Colon (tissue), 2 donors: Measurements from ENCODE around the gene ANKRD44.
"Not testable (repeated sequence)": the region's sequence is repeated elsewhere in the genome, so short reads cannot be mapped to it uniquely, and the experiment has no call there.

Source experiments
- FAIRE-seq: peaks from 2 replicates; lab custom pipeline; 2012; peaks lifted over from hg19 to GRCh38; lab: Jason Lieb, UNC
- donor health status: control.
- donor health status: control.

Gene ANKRD44

DNA sequence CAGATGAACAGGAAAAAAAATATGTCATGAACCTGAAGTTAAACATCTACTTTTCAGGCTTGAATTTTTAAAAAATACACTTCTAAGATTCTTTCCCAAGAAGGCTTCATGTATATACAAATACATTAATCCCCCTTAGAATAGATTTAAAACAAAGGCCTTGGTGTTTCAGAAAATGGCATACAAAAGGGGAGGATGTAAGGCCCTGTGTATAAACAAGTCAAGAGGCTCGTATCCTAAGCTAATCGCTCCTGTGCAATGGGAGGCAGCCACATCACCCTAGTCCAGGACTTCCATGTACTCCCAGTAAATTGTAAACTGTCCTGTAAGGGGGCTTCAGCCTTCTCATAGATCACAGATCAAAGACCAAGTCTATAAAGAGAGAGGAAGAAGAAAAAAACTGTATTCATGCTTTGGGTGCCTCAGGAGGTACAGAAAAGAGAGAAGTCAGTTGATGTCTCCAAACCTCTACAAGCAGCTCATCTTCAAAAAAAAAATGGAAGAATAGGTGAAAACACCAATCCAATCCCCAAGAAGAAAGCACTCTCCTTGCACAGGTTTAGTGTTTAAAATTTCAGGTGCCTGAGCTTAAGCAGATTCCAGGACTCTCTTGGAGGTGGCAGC is 53.9 kb downstream of the ANKRD44 start:
- no peak for FAIRE-seq

DNA sequence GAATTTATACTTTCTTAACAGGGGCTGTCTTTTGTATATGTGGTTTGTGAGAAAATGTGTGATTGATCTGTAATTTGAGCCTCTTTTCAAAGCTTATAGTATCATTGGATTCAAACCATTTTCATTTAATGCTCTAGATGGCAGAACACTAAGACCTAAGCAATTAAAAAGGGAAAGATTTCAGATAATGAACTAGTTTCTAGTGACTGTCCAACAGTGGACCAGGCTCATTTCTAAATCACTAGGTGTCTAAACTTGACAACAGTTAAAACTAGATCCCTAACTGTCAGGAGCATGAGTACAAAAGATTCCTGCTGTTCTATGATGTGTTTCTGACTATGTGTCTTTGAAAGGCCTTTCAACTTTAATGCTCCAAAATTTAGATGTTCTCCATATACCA is 54.6 kb downstream of the ANKRD44 start:
- no peak for FAIRE-seq

DNA sequence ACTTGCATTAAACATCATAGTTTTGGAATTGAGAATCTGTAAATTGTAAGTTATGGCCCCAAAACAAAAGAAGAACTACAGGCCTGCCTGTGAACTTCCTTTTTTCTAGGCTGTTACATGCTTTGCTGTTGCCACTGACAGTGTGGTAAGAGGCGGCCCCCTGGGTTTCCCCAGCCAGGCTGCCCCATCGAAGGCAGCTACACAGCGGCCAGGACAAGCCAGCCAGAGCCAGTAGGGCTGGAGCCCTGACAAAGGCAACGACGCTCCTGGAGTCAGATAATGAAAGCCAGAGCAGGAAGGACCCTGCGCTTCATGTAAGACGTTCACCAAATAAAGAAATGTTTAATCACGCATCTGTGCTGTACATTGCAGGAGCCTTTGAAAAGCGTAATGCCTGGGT is 55.0 kb downstream of the ANKRD44 start:
- FAIRE-seq = no peak

DNA sequence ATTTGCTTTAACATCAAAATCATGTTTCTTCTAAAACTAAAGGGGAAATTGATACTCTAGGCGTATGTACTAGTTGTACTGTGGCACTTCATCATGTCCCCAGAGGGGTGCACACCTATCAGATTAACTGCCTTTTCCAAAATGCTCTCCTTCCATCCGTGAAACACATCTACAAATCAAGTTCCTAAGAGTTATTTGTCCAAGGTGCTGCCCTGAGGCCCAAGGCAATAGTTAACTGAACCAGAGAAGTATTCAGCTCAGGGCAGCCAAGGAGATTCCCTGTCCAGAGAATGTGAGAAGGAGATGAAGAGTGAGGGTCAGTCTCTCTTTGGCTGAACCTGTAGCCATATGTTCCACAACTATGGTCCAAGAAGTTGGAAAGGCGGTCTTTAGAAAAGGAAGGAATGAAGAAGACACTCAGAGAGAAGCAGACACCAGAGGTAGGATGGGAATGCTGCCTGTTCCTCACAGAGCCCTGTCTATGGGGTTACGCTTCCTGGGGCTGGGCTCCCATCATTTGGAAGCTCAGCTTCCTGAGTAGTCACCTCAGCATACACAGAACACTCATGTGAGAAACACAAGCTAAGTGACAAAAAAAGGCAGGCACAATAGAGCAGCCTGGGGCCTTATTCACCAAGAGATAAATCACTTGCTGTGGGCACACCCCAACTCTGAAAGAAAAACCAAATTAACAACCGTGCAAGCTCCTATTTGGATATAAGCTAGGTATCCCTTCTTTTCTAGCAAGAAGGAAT is 55.6 kb downstream of the ANKRD44 start:
- no peak for FAIRE-seq

DNA sequence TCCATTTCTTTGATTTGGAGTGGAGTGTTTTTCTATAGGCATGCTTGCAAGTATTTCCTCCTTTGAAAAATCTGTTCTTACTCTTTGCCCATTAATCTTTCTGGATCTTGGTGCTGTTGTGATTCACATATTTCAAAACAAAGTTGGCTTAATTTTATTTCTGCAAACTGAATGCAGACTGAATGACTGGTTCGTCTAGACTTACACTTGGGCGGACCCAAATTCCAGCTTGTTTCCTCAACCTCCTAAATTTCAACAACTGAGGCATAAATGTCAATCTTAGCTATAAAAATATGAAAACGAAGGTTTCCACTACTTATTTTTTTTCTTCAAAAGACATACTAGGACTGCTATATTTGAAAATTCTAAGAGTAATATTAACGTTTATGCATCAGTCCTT is 59.0 kb downstream of the ANKRD44 start:
- FAIRE-seq = no peak

DNA sequence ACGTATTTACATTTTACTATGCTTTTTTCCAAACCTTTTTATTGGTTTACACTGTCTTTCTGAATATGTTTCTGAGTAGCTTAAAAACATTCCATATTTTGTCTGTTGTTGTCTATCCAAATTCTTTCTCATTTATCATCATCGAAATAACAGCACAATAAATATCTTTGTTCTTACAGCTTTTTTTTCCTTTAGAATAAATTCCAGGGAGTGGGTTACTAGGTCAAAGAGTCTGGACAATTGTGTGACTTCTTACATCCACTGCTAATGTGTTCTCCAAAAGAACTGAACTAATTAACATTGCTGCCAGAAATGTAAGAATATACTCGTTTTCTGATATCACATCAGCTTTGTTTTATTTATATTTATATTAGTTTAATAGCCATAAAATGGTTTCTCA is 59.4 kb downstream of the ANKRD44 start:
- FAIRE-seq = no peak

DNA sequence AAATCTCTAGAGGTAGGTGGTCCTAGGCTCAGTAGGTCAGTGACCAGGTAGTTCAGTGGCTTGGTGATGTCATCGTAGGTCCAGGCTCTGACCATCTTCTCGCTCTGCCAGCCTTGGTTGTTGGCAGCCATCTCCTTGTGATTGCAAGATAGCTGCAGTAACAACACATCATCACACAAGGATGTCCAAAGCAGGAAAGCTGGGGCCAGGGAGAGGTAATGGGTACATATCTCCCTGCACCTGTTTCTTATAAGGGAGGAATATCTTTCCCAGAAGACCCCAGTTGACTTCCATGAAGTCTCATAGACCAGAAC is 60.5 kb downstream of the ANKRD44 start:
- no peak for FAIRE-seq

DNA sequence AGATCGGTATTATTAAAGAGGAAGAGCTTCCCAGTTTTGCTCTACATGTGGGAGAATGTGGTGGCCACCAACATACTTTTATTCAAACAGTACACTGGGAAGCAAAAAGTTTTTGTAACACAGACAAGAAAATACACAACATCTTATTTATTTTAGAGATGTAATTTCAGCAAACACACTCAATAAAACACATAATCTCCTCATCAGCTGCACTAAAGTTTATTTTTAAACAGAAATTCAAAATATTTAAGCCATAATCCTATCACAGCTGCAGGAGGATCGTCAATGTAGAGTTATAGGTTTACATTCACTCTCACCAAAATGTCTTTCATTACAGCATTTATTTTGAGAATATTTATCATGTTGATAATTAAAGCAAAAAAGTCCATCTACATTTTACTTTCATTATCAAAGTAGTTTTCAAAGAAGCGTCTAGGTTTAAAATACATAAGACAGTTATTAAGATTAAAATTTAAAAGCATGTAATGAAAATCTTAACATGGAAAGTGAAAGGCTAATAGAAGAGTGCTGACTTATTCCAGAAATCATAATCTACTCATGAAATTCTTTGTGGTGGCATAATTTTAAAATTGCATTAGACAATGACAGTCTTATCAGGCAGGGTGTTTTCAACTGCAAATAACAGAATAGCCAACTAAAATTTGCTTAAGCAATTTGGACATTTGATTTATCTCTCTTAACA is 61.0 kb downstream of the ANKRD44 start:
- FAIRE-seq = peak; percentile 43

DNA sequence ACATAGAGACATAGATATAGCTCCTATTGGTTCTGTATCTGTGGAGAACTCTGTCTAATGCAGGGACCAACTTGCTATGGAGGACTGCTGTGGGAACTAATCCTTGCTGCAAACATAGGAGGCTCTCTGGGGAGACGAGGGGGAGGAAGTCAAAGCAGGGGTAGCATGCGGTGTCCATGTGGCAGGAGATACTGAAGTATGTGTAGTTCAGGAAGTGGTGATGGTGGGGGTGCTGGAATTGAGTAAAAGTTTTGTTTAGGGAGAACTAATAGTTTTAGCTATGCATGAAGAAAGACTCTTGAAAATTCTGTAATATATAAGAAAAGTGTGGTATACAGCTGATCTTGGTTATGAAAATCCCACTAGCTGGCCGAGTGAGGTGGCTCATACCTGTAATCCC is 62.0 kb downstream of the ANKRD44 start:
- FAIRE-seq = no peak

DNA sequence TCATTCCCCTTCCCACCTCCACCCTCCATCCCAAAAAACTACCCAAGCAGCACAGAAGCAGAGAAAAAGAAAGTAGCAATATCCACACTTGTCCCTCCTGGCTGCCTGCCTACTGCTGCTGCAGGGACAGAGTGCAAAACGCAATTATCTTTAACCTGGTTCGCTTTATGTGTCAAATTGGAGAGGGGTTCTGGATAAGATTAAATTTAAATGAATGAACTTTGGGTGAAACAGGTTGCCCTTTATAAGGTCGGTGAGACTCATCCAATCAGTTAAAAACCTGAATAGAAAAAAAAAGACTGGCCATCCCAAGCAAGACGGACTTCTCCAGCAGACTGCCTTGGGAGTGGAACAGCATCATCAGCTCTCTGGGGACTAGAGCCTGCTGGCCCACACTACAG is 62.6 kb downstream of the ANKRD44 start:
- no peak for FAIRE-seq

DNA sequence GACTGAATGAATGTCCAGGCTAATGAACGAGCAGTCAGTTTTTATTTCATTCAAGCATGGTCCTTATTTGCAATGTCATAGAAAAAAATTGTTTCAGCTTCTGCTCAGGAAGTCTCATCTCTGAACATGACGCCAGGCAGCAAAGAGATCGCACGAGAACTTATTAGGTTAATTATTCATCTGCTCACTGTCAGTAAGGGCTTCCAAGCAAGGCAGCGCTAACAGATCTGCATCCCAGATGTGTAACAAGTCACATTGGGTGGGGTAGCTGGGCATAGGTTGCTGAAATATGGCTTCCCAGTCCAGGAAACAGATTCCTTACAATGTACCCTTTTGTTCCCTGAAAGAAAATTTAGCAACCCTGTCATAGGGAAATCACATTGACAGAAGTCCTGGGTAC is 63.5 kb downstream of the ANKRD44 start:
- FAIRE-seq = no peak

DNA sequence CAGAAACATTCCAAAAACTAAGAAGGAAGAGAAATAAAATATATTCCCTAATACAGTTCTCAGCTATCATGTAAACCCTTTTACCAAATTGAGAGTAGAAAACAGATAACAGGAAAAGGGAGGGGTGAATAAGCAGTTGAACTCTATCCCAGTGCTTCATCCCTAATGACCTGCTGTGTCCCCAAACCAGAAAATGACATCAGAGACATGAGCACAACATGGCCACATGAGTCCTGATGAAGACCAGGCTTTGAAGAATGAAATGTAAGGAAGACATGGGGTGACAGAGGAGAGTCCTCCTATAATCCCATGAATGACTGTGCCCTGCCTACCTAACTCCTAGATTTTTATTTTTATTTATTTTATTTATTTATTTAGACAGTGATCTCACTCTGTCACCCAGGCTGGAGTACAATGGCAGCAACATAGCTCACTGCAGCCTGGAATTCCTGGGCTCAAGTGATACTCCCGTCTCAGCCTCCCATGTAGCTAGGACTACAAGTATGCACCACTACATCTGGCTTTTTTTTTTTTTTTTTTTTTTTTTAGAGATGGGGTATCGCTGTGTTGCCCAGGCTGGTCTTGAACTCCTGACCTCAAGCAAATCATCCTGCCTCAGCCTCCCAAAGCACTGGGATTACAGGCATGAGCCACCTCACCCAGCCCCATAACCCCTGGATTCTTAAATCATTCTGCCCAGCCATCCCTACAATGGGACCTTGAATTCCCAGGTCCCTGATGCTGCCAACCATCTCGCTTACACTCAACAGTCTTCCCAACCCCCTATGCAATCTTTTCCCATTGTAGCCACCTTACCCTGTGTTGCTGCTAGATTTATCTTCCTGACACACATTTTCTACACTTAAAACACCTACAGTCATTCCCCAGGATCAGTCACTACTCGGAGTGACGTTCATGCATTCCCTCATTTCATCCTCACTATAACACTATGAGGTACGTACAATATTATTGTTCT is 64.5 kb downstream of the ANKRD44 start:
- FAIRE-seq = no peak

DNA sequence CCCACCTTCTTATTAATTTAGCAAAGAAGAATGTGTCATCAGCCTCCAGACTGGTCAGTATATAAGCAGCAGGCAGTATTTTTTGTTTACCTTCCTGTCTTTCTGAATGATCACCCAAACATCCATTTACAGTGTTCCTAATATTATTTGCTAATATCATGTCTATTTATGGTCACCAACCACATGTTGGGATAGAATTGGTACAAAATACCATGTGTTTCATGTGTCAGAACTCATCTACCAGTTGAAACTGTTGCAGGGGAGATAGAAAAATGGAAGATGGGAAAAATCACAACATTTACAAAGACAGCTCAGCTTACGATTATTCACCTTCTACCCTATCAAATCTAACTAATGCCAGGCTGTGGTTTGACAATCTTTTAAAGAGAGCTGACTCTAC is 66.2 kb downstream of the ANKRD44 start:
- FAIRE-seq = no peak

DNA sequence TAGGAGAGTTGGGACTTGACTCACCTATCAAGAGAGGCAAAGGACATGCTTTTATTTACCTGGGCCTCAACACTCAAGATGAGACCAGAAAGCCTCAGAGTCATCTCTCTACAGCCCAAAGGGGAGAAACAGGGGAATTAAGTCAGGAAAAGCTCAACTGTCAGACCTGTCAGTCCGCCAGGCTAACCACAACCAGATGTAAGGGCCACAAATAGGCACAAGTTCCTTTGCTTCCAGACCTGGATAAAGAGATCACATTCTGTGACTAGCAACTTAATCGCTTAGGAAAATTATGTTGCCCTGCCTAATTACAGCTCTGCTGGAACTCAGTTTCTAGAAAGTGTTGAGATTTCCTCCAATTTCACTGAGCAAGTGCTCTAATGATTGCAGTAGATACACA is 67.9 kb downstream of the ANKRD44 start:
- no peak for FAIRE-seq

DNA sequence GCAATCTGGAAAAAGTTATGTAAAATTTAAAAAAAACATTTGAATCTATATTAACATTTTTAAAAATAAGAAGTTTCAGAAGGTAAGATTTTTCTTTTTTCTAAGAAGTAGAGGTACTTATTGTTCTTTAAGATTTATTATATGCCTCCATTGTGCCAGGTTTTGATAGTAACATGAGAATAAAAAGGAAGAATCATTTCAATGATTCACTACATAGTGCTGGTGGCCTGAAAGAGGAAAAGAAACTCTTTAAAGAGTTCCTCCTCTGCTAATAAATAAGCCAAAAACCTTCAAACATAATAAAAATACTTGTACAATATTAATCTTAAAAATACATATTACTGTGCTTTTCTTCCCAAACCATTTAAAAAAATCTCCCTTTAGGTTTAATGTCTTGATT is 69.0 kb downstream of the ANKRD44 start:
- FAIRE-seq = peak; percentile 83

DNA sequence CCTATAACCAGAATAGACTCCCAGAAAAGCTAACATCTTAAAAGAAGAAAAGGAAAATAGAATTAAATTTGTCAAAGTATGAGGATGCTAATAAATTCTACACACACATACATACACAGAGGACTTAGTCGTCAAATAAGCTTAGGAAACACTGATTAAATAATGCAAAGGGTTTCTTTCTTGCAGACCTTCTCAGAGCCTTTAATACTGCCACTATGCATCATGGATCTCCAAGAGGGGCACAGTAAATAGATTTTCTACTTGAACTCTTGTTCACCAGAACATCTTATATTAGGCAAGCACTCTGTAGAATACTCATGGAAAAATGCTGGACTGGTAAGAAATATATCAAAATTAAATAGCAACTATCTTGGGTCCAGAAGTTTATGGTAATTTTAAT is 69.4 kb downstream of the ANKRD44 start:
- no peak for FAIRE-seq

DNA sequence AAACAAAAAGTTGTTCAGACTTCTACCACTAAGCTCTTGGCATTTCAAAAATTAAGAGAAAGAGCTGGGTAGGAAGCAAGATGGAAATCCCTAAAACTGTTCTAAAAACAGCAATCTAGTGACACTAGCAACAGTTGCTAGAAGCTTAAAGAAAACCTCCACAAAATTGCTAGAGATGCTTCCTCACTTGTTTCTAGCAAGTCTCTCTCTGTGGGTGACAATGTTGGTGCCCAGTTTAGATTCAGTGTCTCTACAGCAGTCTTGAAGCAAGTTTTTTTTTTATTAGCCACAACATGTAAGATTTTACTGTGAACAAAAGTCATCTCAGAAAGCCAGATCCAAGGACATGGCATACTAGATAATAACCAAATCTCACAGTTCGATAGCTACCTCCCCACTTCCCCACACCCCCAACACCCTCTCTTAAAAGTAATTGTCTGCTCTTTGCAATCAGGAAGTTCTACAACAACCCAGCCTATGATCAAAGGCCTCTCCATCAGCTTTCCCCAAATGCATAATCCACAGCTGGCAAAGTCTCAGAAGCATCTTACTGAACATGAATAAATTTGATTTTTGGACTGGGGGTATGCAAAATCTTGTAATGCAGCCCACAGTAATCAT is 70.0 kb downstream of the ANKRD44 start:
- no peak for FAIRE-seq

DNA sequence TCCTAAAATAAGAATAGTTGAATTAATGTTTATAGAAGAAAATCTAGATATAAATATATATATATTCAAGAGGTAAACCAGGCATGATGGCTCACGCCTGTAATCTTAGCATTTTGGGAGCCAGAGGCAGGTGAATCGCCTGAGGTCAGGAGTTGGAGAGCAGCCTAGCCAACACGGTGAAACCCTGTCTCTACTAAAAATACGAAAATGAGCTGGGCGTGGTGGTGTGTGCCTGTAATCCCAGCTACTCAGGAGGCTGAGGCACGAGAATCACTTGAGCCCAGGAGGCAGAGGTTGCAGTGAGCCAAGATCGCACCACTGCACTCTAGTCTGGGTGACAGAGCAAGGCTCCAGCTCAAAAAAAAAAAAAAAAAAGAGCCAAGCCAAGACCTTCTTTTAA is 70.6 kb downstream of the ANKRD44 start:
- not testable (repeated sequence) for FAIRE-seq

DNA sequence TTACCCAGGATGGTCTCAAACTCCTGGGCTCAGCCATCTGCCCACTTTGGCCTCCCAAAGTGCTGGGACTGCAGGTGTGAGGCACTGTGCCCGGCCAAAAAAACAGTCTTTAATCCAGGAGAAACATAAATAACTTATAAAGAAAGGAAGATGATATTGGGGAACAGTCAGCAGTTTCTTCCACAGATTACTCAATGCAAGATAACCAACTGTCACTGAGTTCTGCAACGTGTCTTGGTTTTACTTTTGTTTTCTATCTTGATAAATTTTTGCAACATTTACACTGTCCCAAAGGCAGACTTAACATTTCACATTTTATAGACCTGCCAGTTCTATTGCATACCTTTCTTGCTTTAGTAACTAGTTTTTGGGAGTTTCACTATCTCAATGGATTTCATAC is 71.1 kb downstream of the ANKRD44 start:
- no peak for FAIRE-seq

DNA sequence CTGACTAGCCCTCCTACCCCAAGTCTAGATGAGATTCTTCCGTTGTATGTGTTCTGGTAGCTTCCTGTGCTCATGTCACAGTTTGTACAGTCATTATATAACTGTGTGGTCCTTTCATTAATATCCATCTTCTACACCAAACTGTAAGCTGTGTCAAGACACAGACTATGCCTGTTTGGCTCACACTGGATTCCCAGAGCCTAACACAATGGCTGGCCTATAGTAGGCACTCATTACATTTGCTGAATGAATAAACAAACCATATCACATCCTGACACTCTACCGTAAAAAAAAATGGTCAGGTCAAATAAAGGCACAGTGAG is 72.6 kb downstream of the ANKRD44 start:
- FAIRE-seq = no peak

DNA sequence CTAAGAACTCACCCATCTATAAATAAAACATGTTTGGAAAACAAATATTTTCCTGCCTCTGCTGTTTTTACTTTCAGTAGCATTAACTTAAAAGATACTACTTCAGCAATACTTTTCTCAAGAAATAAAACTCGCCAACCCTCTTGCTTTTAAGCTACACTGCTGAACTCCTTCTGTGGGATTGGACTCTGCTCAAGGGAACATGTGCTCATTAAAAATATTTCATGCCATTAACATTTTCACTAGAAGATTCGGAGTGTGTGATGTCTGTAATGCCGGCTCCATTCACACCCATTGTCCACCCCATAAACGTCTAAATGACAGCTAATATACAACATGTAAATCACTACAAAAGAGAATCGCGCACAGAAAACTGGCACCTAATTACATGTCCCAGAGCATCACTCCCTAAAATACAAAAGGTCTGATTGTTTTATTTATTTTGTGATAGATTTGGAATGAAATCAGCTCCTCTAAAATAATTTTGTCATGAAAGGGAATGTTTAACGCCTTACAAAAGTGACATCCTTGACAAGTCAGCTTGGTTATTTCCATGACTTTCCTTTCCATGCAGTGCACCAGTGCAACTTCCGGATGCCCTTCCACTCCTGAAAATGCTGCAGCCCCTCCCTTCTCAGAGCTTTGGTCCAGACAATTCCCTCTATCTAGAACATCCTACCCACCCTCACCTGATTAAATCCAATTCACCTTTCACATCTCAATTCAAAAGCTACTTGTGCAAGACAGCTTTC is 73.1 kb downstream of the ANKRD44 start:
- FAIRE-seq = no peak
